NCI-H146 treated with DMSO at 0.1 percent for 48 hours (cell line): Measurements from ENCODE around the gene POPDC3.
"Not testable (repeated sequence)": the region's sequence is repeated elsewhere in the genome, so short reads cannot be mapped to it uniquely, and the experiment has no call there.

Experiments used
- DNase-seq: peaks from one replicate; lab custom pipeline; 2025; ENCODE audit not compliant: unreplicated experiment; lab: John Stamatoyannopoulos, UW

POPDC3 gene

GRCh38 chr6:105179244-105180065 is at the start of gene POPDC3:
Gene POPDC3, minus strand, starts transcription at chr6:105180014. Its CDS starts 18,105 bp downstream, at chr6:105161909.
- peak; percentile 4 for DNase-seq

GRCh38 chr6:105227295-105227767 is 47.5 kb upstream of the POPDC3 start:
- DNase-seq: no peak

GRCh38 chr6:105226598-105227294 is 46.9 kb upstream of the POPDC3 start:
- no peak for DNase-seq

GRCh38 chr6:105223242-105223641 is 43.4 kb upstream of the POPDC3 start:
- DNase-seq: no peak

GRCh38 chr6:105221219-105221618 is 41.4 kb upstream of the POPDC3 start:
- not testable (repeated sequence) for DNase-seq

- DNase-seq: no peak
Measured at GRCh38 chr6:105220186-105220585, 40.4 kb upstream of the POPDC3 start.

GRCh38 chr6:105219218-105219617 is 39.4 kb upstream of the POPDC3 start:
- not testable (repeated sequence) for DNase-seq

- no peak for DNase-seq
Measured at GRCh38 chr6:105215506-105215905, 35.7 kb upstream of the POPDC3 start.

GRCh38 chr6:105214668-105215067 is 34.9 kb upstream of the POPDC3 start:
- no peak for DNase-seq

- no peak for DNase-seq
Measured at GRCh38 chr6:105213272-105213671, 33.5 kb upstream of the POPDC3 start.

GRCh38 chr6:105212587-105212986 is 32.8 kb upstream of the POPDC3 start:
- DNase-seq: no peak

- DNase-seq: no peak
Measured at GRCh38 chr6:105211831-105212230, 32.0 kb upstream of the POPDC3 start.

- no peak for DNase-seq
Measured at GRCh38 chr6:105210932-105211531, 31.2 kb upstream of the POPDC3 start.

- DNase-seq: no peak
Measured at GRCh38 chr6:105209950-105210706, 30.3 kb upstream of the POPDC3 start.

- no peak for DNase-seq
Measured at GRCh38 chr6:105207524-105208269, 27.9 kb upstream of the POPDC3 start.

- no peak for DNase-seq
Measured at GRCh38 chr6:105204768-105205167, 25.0 kb upstream of the POPDC3 start.

GRCh38 chr6:105204331-105204730 is 24.5 kb upstream of the POPDC3 start:
- DNase-seq: no peak

- no peak for DNase-seq
Measured at GRCh38 chr6:105202486-105202885, 22.7 kb upstream of the POPDC3 start.

- no peak for DNase-seq
Measured at GRCh38 chr6:105200133-105200730, 20.4 kb upstream of the POPDC3 start.

GRCh38 chr6:105199711-105200110 is 19.9 kb upstream of the POPDC3 start:
- DNase-seq: no peak
